HepG2 (cell line): Measurements from ENCODE around the gene POLN. TPM values are rescaled to one million over a fixed set of nuclear protein-coding genes. Genes with fewer than 3 reads are reported as not detected.

Experiments used
- ATAC-seq: fragments of 200-7000 bp; cut with Tn5 transposase; 3 replicates; pipeline ENCODE4 v1.9.1; 2020; ENCODE audit warnings: mild to moderate bottlenecking, moderate library complexity
- BruUV-seq: library from RNA; stranded (reverse); fragments of 400-500 nt; replicated peaks from 2 replicates; lab custom pipeline; 2021; lab: Mats Ljungman, UMichigan
- CTCF ChIA-PET: fragments of 300-600 bp; formaldehyde crosslinking; extraction: SDS; loops from one replicate; lab custom pipeline; 2021; ENCODE audit warnings: low total read pairs, inconsistent platforms, low intra/inter-chr PET ratio; lab: Yijun Ruan, JAX
- POLR2A ChIA-PET: fragments of 350-600 bp; sonication (Branson Sonifier 250); formaldehyde crosslinking; loops from one replicate; lab custom pipeline; 2020; ENCODE audit warnings: antibody characterized with exemption, inconsistent platforms; lab: Yijun Ruan, JAX
- DNase-seq: peaks from one replicate; pipeline ENCODE4 v3.0.0-alpha.2; 2015; ENCODE audit warnings: low spot score
- FAIRE-seq: peaks from 3 replicates; lab custom pipeline; 2011; peaks lifted over from hg19 to GRCh38; lab: Jason Lieb, UNC
- H2AFZ ChIP-seq: one replicate; pipeline ENCODE4 v1.6.1; 2011; ENCODE audit warnings: low read length, inconsistent platforms
- H3K27ac ChIP-seq: fragments of 300-600 bp; 3 replicates; pipeline ENCODE4 v1.8.0; 2011; ENCODE audit warnings: mixed run types, mild to moderate bottlenecking, mixed read lengths, low read length, inconsistent platforms; ENCODE audit not compliant: insufficient read depth; ENCODE audit errors: extremely low read length
- H3K27me3 ChIP-seq, 2 experiments: fragments of 200-600 bp in 1 of 2; 2 replicates in 1 of 2; 3 replicates in 1 of 2; pipeline versions ENCODE4 v1.6.0 to v1.8.0; 2011; ENCODE audit warnings: low read length in 2 of 2, mild to moderate bottlenecking in 2 of 2, moderate library complexity in 2 of 2, inconsistent platforms in 1 of 2; ENCODE audit not compliant: insufficient read depth in 2 of 2, control insufficient read depth in 1 of 2
- H3K36me3 ChIP-seq, 2 experiments: fragments of 200-600 bp in 1 of 2; replicated peaks in 1 of 2; 2 replicates in 1 of 2; 3 replicates in 1 of 2; pipeline versions ENCODE4 v1.5.1 to v1.8.0; 2011; ENCODE audit warnings: low read length in 2 of 2, inconsistent platforms in 1 of 2; ENCODE audit not compliant: insufficient read depth in 2 of 2, control insufficient read depth in 1 of 2
- H3K4me1 ChIP-seq: 2 replicates; pipeline ENCODE4 v1.5.1; 2012; ENCODE audit warnings: low read length, inconsistent platforms; ENCODE audit not compliant: insufficient read depth
- H3K4me2 ChIP-seq: 2 replicates; pipeline ENCODE4 v1.6.0; 2011; ENCODE audit warnings: low read depth, low read length, inconsistent platforms
- H3K4me3 ChIP-seq, 3 experiments: fragments of 200-600 bp in 1 of 3; sonication (generic), shearing (Covaris generic) in 1 of 3; replicated peaks in 1 of 3; 2 replicates each; pipeline ENCODE4 v1.5.1; 2011 to 2016; ENCODE audit warnings: low read length in 3 of 3, inconsistent platforms in 2 of 3, low read depth in 2 of 3, mild to moderate bottlenecking in 2 of 3, control low read depth in 1 of 3, mixed read lengths in 1 of 3; ENCODE audit not compliant: insufficient read depth in 1 of 3
- H3K79me2 ChIP-seq: one replicate; pipeline ENCODE4 v1.6.1; 2011; ENCODE audit warnings: low read length, inconsistent platforms; ENCODE audit not compliant: insufficient read depth
- H3K9ac ChIP-seq: 2 replicates; pipeline ENCODE4 v1.6.0; 2011; ENCODE audit warnings: mild to moderate bottlenecking, low read depth, low read length, inconsistent platforms; ENCODE audit not compliant: insufficient read depth
- H3K9me3 ChIP-seq: 2 replicates; pipeline ENCODE4 v1.5.1; 2012; ENCODE audit warnings: mild to moderate bottlenecking, low read length
- H4K20me1 ChIP-seq: 2 replicates; pipeline ENCODE4 v1.6.0; 2011; ENCODE audit warnings: inconsistent platforms, mild to moderate bottlenecking, low read length, moderate library complexity; ENCODE audit not compliant: insufficient read depth
- AGO1 ChIP-seq: fragments of 200-400 bp; formaldehyde crosslinking; IDR thresholded peaks from 2 replicates; pipeline ENCODE4 v1.6.1; 2017; ENCODE audit warnings: mild to moderate bottlenecking, low read depth, low read length, moderate library complexity; ENCODE audit not compliant: poor library complexity, severe bottlenecking
- AGO2 ChIP-seq: fragments of 200-400 bp; formaldehyde crosslinking; optimal IDR thresholded peaks from 2 replicates; pipeline ENCODE3; 2017; ENCODE audit warnings: mild to moderate bottlenecking, low read depth, low read length, moderate library complexity
- CTCF ChIP-seq: sonication (generic); formaldehyde crosslinking; IDR thresholded peaks from 2 replicates; pipeline ENCODE4 v1.5.0; 2020; ENCODE audit warnings: mild to moderate bottlenecking, missing genetic modification reagents, moderate library complexity
- HNRNPL ChIP-seq: fragments of 200-400 bp; formaldehyde crosslinking; IDR thresholded peaks from 2 replicates; pipeline ENCODE4 v1.6.1; 2017; ENCODE audit warnings: mild to moderate bottlenecking, low read depth, low read length
- MTA1 ChIP-seq: sonication (generic); formaldehyde crosslinking; IDR thresholded peaks from 2 replicates; pipeline ENCODE4 v1.4.0; 2020; ENCODE audit warnings: missing genetic modification reagents, mild to moderate bottlenecking, borderline replicate concordance
- PATZ1 ChIP-seq: sonication (generic); formaldehyde crosslinking; IDR thresholded peaks from 2 replicates; pipeline ENCODE4 v1.4.0; 2020; ENCODE audit warnings: missing genetic modification reagents
- RAD51 ChIP-seq: fragments of 450-650 bp; IDR thresholded peaks from 2 replicates; pipeline ENCODE4 v1.6.1; 2016; ENCODE audit warnings: borderline replicate concordance
- TCF7 ChIP-seq: sonication (generic); IDR thresholded peaks from 2 replicates; pipeline ENCODE4 v1.6.1; 2016; ENCODE audit warnings: antibody characterized with exemption, low read depth
- WGBS: methylation state at CpG from one replicate; pipeline ENCODE4 v1.1.6; 2017; ENCODE audit warnings: low lambda C conversion rate; 5-methylcytosine and 5-hydroxymethylcytosine counted together
- in situ Hi-C: cut with HindIII; loops from 2 replicates; pipeline ENCODE4 v1.10.0; 2017; ENCODE audit warnings: low pct_unique_long_range_greater_than_20kb; ENCODE audit not compliant: extremely low pct_ligation_motif_present
- intact Hi-C: fragments of 100-400 bp; cut with micrococcal nuclease; formaldehyde crosslinking; loops from one replicate; pipeline ENCODE4 v1.10.0; 2022; ENCODE audit not compliant: unreplicated experiment
- polyA plus RNA-seq, 8 experiments: library from polyadenylated mRNA; depleted of rRNA in 3 of 8; stranded (reverse) in 7 of 8; unstranded in 1 of 8; fragments of >200 nt; fragmentation: Illumina TruSeq in 4 of 8; extraction: Trizol in 4 of 8; gene quantifications; 2 replicates each; pipeline versions ENCODE4 v1.2.1 to v1.2.3, GENCODE V29; 2011 to 2016; ENCODE audit warnings: low read depth in 4 of 8, missing spikeins in 1 of 8, mixed read lengths in 1 of 8; ENCODE audit not compliant: insufficient read depth in 1 of 8
- total RNA-seq, 5 experiments: library from RNA; depleted of rRNA; stranded (reverse); fragments of >200 nt; fragmentation: Illumina TruSeq; extraction: Trizol; gene quantifications; 2 replicates each; pipeline ENCODE4 v1.2.3, GENCODE V29; 2016; ENCODE audit warnings: low read depth in 1 of 5

POLN gene
- total and polyA plus RNA-seq, 2 of the 13 experiments (the other 11 are each of a cell fraction or from before 2014, with no cell fraction given) = 0.93 to 1.5 TPM

GRCh38 chr4:2069161-2069971 is 172.6 kb downstream of the POLN start:
- H3K4me2 ChIP-seq = no peak overlapping the region
- CTCF ChIA-PET = no interaction called here
- H3K79me2 ChIP-seq = no peaks in the 10 kb centered on the region
- in situ Hi-C loops = no loop called here
- peaks cover 74% of the 10 kb centered on the region for H3K4me1 ChIP-seq
- WGBS = 47% methylated on average over 13 of the region's 17 CpGs
- ATAC-seq (no peak), DNase-seq (no peak)
- H3K27ac ChIP-seq = no peak overlapping the region
- H2AFZ ChIP-seq = no peak overlapping the region
- no TSS peak for BruUV-seq
- H3K27me3 ChIP-seq = no peaks in the 10 kb centered on the region
- intact Hi-C loops = no loop called here
- H3K4me3 ChIP-seq = no peak overlapping the region
- no peaks in the 10 kb centered on the region for H3K36me3 ChIP-seq
- H3K9me3 ChIP-seq = no peaks in the 10 kb centered on the region
- H4K20me1 ChIP-seq = no peaks in the 10 kb centered on the region
- TF ChIP-seq AGO2 = peak; percentile 56
- 0 out of 2 replicates have a peak, but pooled peaks have one; percentile 20 for TF ChIP-seq CTCF (CRISPR knock-in tag)
- TF ChIP-seq RAD51 = no peak
- TF ChIP-seq MTA1 (CRISPR knock-in tag) = no peak
- TF ChIP-seq TCF7 = no peak
- TF ChIP-seq PATZ1 (CRISPR knock-in tag) = peak; percentile 62; the same call in 1 of the 2 replicates
- TF ChIP-seq AGO1 = peak; percentile 3
- TF ChIP-seq HNRNPL = peak; percentile 58; the same call in 1 of the 2 replicates
- TF ChIP-seq, all 625 proteins: peak for 5
- FAIRE-seq = no peak
- no peak overlapping the region for H3K9ac ChIP-seq
- POLR2A ChIA-PET = no interaction called here
